ENCODE measurements around the gene LAMTOR2.

Gene LAMTOR2

GRCh38 chr1:156100205-156100995 lies 45.8 kb downstream of the LAMTOR2 start:
- no peak for DNase-seq

GRCh38 chr1:156101880-156102279 lies 47.3 kb downstream of the LAMTOR2 start:
- no peak for DNase-seq

GRCh38 chr1:156102633-156103511 lies 48.3 kb downstream of the LAMTOR2 start:
- no peak for DNase-seq

GRCh38 chr1:156103521-156103947 lies 49.0 kb downstream of the LAMTOR2 start:
- peak; percentile 39 to 46 for DNase-seq

- peak in 1 of 2 donors; percentile 39 for DNase-seq
Observed at GRCh38 chr1:156104065-156104810, 49.7 kb downstream of the LAMTOR2 start.

GRCh38 chr1:156104861-156105832 lies 50.6 kb downstream of the LAMTOR2 start:
- no peak for DNase-seq

GRCh38 chr1:156106624-156107488 lies 52.3 kb downstream of the LAMTOR2 start:
- peak in 1 of 2 donors; percentile 31 for DNase-seq

GRCh38 chr1:156108057-156108456 lies 53.5 kb downstream of the LAMTOR2 start:
- DNase-seq, result no peak

Measured in activated CD4-positive, alpha-beta T cell treated with anti-CD3 and anti-CD28 coated beads for 4 hours (primary cell).